HepG2 (cell line): ENCODE results near the gene CEACAM4. TPM values are rescaled to one million over a fixed set of nuclear protein-coding genes. Genes with fewer than 3 reads are reported as not detected.

Source experiments
- ATAC-seq: fragments of 200-7000 bp; cut with Tn5 transposase; 3 replicates; pipeline ENCODE4 v1.9.1; 2020; ENCODE audit warnings: mild to moderate bottlenecking, moderate library complexity
- BruUV-seq: library from RNA; stranded (reverse); fragments of 400-500 nt; replicated peaks from 2 replicates; lab custom pipeline; 2021; lab: Mats Ljungman, UMichigan
- CTCF ChIA-PET: fragments of 300-600 bp; formaldehyde crosslinking; extraction: SDS; loops from one replicate; lab custom pipeline; 2021; ENCODE audit warnings: low total read pairs, inconsistent platforms, low intra/inter-chr PET ratio; lab: Yijun Ruan, JAX
- POLR2A ChIA-PET: fragments of 350-600 bp; sonication (Branson Sonifier 250); formaldehyde crosslinking; loops from one replicate; lab custom pipeline; 2020; ENCODE audit warnings: antibody characterized with exemption, inconsistent platforms; lab: Yijun Ruan, JAX
- DNase-seq: peaks from one replicate; pipeline ENCODE4 v3.0.0-alpha.2; 2015; ENCODE audit warnings: low spot score
- FAIRE-seq: peaks from 3 replicates; lab custom pipeline; 2011; peaks lifted over from hg19 to GRCh38; lab: Jason Lieb, UNC
- H2AFZ ChIP-seq: one replicate; pipeline ENCODE4 v1.6.1; 2011; ENCODE audit warnings: low read length, inconsistent platforms
- H3K27ac ChIP-seq: fragments of 300-600 bp; 3 replicates; pipeline ENCODE4 v1.8.0; 2011; ENCODE audit warnings: mixed run types, mild to moderate bottlenecking, mixed read lengths, low read length, inconsistent platforms; ENCODE audit not compliant: insufficient read depth; ENCODE audit errors: extremely low read length
- H3K27me3 ChIP-seq, 2 experiments: fragments of 200-600 bp in 1 of 2; 2 replicates in 1 of 2; 3 replicates in 1 of 2; pipeline versions ENCODE4 v1.6.0 to v1.8.0; 2011; ENCODE audit warnings: low read length in 2 of 2, mild to moderate bottlenecking in 2 of 2, moderate library complexity in 2 of 2, inconsistent platforms in 1 of 2; ENCODE audit not compliant: insufficient read depth in 2 of 2, control insufficient read depth in 1 of 2
- H3K36me3 ChIP-seq, 2 experiments: fragments of 200-600 bp in 1 of 2; replicated peaks in 1 of 2; 2 replicates in 1 of 2; 3 replicates in 1 of 2; pipeline versions ENCODE4 v1.5.1 to v1.8.0; 2011; ENCODE audit warnings: low read length in 2 of 2, inconsistent platforms in 1 of 2; ENCODE audit not compliant: insufficient read depth in 2 of 2, control insufficient read depth in 1 of 2
- H3K4me1 ChIP-seq: 2 replicates; pipeline ENCODE4 v1.5.1; 2012; ENCODE audit warnings: low read length, inconsistent platforms; ENCODE audit not compliant: insufficient read depth
- H3K4me2 ChIP-seq: 2 replicates; pipeline ENCODE4 v1.6.0; 2011; ENCODE audit warnings: low read depth, low read length, inconsistent platforms
- H3K4me3 ChIP-seq, 3 experiments: fragments of 200-600 bp in 1 of 3; sonication (generic), shearing (Covaris generic) in 1 of 3; replicated peaks in 1 of 3; 2 replicates each; pipeline ENCODE4 v1.5.1; 2011 to 2016; ENCODE audit warnings: low read length in 3 of 3, inconsistent platforms in 2 of 3, low read depth in 2 of 3, mild to moderate bottlenecking in 2 of 3, control low read depth in 1 of 3, mixed read lengths in 1 of 3; ENCODE audit not compliant: insufficient read depth in 1 of 3
- H3K79me2 ChIP-seq: one replicate; pipeline ENCODE4 v1.6.1; 2011; ENCODE audit warnings: low read length, inconsistent platforms; ENCODE audit not compliant: insufficient read depth
- H3K9ac ChIP-seq: 2 replicates; pipeline ENCODE4 v1.6.0; 2011; ENCODE audit warnings: mild to moderate bottlenecking, low read depth, low read length, inconsistent platforms; ENCODE audit not compliant: insufficient read depth
- H3K9me3 ChIP-seq: 2 replicates; pipeline ENCODE4 v1.5.1; 2012; ENCODE audit warnings: mild to moderate bottlenecking, low read length
- H4K20me1 ChIP-seq: 2 replicates; pipeline ENCODE4 v1.6.0; 2011; ENCODE audit warnings: inconsistent platforms, mild to moderate bottlenecking, low read length, moderate library complexity; ENCODE audit not compliant: insufficient read depth
- AHDC1 ChIP-seq: sonication (generic); formaldehyde crosslinking; IDR thresholded peaks from 2 replicates; pipeline ENCODE4 v1.5.1; 2020; ENCODE audit warnings: mild to moderate bottlenecking, missing genetic modification reagents, borderline replicate concordance
- EZH2 ChIP-seq: conservative IDR thresholded peaks from 2 replicates; pipeline ENCODE4 v1.6.1; 2012; ENCODE audit warnings: mild to moderate bottlenecking, low read depth, low read length, moderate library complexity
- HMGXB3 ChIP-seq: sonication (generic); formaldehyde crosslinking; IDR thresholded peaks from 2 replicates; pipeline ENCODE4 v1.4.0; 2020; ENCODE audit warnings: missing genetic modification reagents, borderline replicate concordance
- WIZ ChIP-seq: sonication (generic); formaldehyde crosslinking; IDR thresholded peaks from 2 replicates; pipeline ENCODE4 v1.5.1; 2020; ENCODE audit warnings: mild to moderate bottlenecking, missing genetic modification reagents
- ZNF296 ChIP-seq: sonication (generic); formaldehyde crosslinking; conservative IDR thresholded peaks from 2 replicates; pipeline ENCODE4 v1.5.0; 2020; ENCODE audit warnings: mild to moderate bottlenecking, missing genetic modification reagents
- ZNF713 ChIP-seq: sonication (generic); formaldehyde crosslinking; IDR thresholded peaks from 2 replicates; pipeline ENCODE4 v1.4.0; 2020; ENCODE audit warnings: mild to moderate bottlenecking, missing genetic modification reagents
- ZNF777 ChIP-seq: sonication (generic); formaldehyde crosslinking; IDR thresholded peaks from 2 replicates; pipeline ENCODE4 v1.4.0; 2020; ENCODE audit warnings: missing genetic modification reagents
- WGBS: methylation state at CpG from one replicate; pipeline ENCODE4 v1.1.6; 2017; ENCODE audit warnings: low lambda C conversion rate; 5-methylcytosine and 5-hydroxymethylcytosine counted together
- in situ Hi-C: cut with HindIII; loops from 2 replicates; pipeline ENCODE4 v1.10.0; 2017; ENCODE audit warnings: low pct_unique_long_range_greater_than_20kb; ENCODE audit not compliant: extremely low pct_ligation_motif_present
- intact Hi-C: fragments of 100-400 bp; cut with micrococcal nuclease; formaldehyde crosslinking; loops from one replicate; pipeline ENCODE4 v1.10.0; 2022; ENCODE audit not compliant: unreplicated experiment
- polyA plus RNA-seq, 8 experiments: library from polyadenylated mRNA; depleted of rRNA in 3 of 8; stranded (reverse) in 7 of 8; unstranded in 1 of 8; fragments of >200 nt; fragmentation: Illumina TruSeq in 4 of 8; extraction: Trizol in 4 of 8; gene quantifications; 2 replicates each; pipeline versions ENCODE4 v1.2.1 to v1.2.3, GENCODE V29; 2011 to 2016; ENCODE audit warnings: low read depth in 4 of 8, missing spikeins in 1 of 8, mixed read lengths in 1 of 8; ENCODE audit not compliant: insufficient read depth in 1 of 8
- total RNA-seq, 5 experiments: library from RNA; depleted of rRNA; stranded (reverse); fragments of >200 nt; fragmentation: Illumina TruSeq; extraction: Trizol; gene quantifications; 2 replicates each; pipeline ENCODE4 v1.2.3, GENCODE V29; 2016; ENCODE audit warnings: low read depth in 1 of 5
- TF ChIP-seq, protein P1 (sequence below): sonication (generic); formaldehyde crosslinking; IDR thresholded peaks from 2 replicates; pipeline ENCODE4 v1.4.0; 2020; ENCODE audit warnings: missing genetic modification reagents

Gene CEACAM4
- total and polyA plus RNA-seq, 2 of the 13 experiments (the other 11 are each of a cell fraction or from before 2014, with no cell fraction given) = not detected

DNA sequence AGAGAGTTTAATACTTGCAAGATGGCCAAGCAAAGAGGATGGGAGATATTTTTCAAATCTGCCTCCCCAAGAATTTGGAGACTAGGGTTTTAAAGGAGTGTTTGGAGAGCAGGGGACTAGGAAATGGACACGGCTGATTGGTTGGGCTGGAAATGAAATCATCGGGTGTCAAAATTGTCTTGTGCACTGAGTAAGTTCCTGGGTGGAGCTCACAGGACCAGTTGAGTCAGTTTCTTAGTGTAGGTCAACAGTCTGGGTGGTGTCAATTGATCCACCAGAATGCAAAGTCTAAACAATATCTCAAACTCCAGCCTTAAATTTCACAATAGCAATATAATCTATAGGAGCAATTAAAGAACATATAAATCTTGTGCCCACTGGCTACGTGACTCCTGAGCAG, 23.0 kb upstream of the CEACAM4 start:
- in situ Hi-C loops = no loop called here
- TF ChIP-seq AHDC1 (CRISPR knock-in tag) = no peak
- no peak for TF ChIP-seq HMGXB3
- TF ChIP-seq, protein P1, sequence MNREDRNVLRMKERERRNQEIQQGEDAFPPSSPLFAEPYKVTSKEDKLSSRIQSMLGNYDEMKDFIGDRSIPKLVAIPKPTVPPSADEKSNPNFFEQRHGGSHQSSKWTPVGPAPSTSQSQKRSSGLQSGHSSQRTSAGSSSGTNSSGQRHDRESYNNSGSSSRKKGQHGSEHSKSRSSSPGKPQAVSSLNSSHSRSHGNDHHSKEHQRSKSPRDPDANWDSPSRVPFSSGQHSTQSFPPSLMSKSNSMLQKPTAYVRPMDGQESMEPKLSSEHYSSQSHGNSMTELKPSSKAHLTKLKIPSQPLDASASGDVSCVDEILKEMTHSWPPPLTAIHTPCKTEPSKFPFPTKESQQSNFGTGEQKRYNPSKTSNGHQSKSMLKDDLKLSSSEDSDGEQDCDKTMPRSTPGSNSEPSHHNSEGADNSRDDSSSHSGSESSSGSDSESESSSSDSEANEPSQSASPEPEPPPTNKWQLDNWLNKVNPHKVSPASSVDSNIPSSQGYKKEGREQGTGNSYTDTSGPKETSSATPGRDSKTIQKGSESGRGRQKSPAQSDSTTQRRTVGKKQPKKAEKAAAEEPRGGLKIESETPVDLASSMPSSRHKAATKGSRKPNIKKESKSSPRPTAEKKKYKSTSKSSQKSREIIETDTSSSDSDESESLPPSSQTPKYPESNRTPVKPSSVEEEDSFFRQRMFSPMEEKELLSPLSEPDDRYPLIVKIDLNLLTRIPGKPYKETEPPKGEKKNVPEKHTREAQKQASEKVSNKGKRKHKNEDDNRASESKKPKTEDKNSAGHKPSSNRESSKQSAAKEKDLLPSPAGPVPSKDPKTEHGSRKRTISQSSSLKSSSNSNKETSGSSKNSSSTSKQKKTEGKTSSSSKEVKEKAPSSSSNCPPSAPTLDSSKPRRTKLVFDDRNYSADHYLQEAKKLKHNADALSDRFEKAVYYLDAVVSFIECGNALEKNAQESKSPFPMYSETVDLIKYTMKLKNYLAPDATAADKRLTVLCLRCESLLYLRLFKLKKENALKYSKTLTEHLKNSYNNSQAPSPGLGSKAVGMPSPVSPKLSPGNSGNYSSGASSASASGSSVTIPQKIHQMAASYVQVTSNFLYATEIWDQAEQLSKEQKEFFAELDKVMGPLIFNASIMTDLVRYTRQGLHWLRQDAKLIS (CRISPR knock-in tag) = no peak
- TF ChIP-seq ZNF713 (CRISPR knock-in tag) = no peak
- no peak for TF ChIP-seq ZNF777
- TF ChIP-seq ZNF296 (CRISPR knock-in tag) = no peak
- no peak for TF ChIP-seq WIZ
- no peak for TF ChIP-seq EZH2
- TF ChIP-seq, all 625 proteins: peak for 0
- POLR2A ChIA-PET = no interaction called here
- Histone ChIP-seq H3K9me3 (no peaks in the 10 kb centered on the region), H3K79me2 (no peaks in the 10 kb centered on the region), H3K36me3 (no peaks in the 10 kb centered on the region), H4K20me1 (no peaks in the 10 kb centered on the region), H3K4me1 (no peaks in the 10 kb centered on the region), H3K4me3 (no peak overlapping the region), H3K27me3 (peaks cover 0 to 1% of the 10 kb centered on the region in 2 experiments; a peak in 1 of 5 replicates), H3K4me2 (no peak overlapping the region), H3K27ac (no peak overlapping the region), H3K9ac (no peak overlapping the region), H2AFZ (no peak overlapping the region)
- BruUV-seq = no TSS peak
- no peak for ATAC-seq
- FAIRE-seq = no peak
- 3% methylated on average over 3 of the region's 3 CpGs for WGBS
- no peak for DNase-seq
- CTCF ChIA-PET = no interaction called here
- intact Hi-C loops = no loop called here
